ENCODE data around the gene ARPC2. TPM values are rescaled to one million over a fixed set of nuclear protein-coding genes. Genes with fewer than 3 reads are reported as not detected.

Gene ARPC2
- total and polyA plus RNA-seq, 2 of the 13 experiments (the other 11 are each of a cell fraction or from before 2014, with no cell fraction given): 168 to 303 TPM

DNA sequence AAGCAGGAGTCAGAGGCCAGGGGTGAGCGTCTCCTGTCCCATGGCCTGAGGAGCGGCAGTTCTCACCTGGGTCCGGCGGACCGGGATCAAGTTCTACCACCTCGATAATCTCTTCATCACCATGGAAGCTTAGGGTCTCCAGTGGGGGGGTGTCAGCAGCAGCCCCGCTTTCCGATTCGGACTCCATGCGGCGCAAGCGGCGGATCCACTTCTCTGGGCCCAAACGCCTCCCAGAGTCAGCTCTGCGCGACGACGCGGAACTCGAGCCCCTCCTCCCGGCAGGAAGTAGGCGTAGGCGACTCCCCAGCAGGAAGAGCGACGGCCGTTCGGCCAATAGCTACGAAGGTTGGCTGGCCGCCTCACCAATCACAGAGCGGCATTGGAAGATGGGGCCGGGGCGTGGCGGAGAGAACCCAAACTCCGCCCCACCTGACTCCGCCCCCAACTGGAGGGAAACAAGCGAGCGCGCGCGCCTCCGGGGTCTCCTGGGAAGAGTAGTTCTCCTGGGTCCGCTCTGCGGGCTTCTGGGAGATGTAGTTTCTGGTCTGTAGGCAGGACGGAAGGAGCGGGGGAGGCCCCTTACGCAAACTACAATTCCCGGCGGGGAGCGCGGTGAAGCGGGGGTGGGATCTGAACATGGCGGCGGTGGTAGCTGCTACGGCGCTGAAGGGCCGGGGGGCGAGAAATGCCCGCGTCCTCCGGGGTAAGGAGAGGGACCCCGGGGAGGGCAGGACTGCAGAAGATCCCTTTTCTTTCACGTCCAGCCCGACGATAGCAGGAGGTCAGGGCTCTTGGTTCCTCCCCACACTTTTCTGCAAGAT, 53.1 kb downstream of the ARPC2 start, which contains the start of the genes AAMP and PNKD (continued):
- TF ChIP-seq, protein P1, sequence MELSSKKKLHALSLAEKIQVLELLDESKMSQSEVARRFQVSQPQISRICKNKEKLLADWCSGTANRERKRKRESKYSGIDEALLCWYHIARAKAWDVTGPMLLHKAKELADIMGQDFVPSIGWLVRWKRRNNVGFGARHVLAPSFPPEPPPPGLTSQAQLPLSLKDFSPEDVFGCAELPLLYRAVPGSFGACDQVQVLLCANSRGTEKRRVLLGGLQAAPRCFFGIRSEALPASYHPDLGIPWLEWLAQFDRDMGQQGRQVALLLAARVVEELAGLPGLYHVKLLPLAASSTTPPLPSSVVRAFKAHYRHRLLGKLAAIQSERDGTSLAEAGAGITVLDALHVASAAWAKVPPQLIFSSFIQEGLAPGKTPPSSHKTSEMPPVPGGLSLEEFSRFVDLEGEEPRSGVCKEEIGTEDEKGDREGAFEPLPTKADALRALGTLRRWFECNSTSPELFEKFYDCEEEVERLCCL (CRISPR knock-in tag; IDR thresholded peaks at IDR 0.05; ENCODE audit: borderline replicate concordance): no peak
- TF ChIP-seq RORA (CRISPR knock-in tag; IDR thresholded peaks at IDR 0.05): no peak
- TF ChIP-seq ZNF678 (CRISPR knock-in tag; IDR thresholded peaks at IDR 0.05): no peak; the same call in 1 of the 2 replicates
- TF ChIP-seq MTF2 (CRISPR knock-in tag; IDR thresholded peaks at IDR 0.05; ENCODE audit: borderline replicate concordance): no peak
- peak; percentile 98 for TF ChIP-seq IRF2 (CRISPR knock-in tag; IDR thresholded peaks at IDR 0.05)
- no peak; the same call in 1 of the 2 replicates for TF ChIP-seq NCOA1 (CRISPR knock-in tag; IDR thresholded peaks at IDR 0.05)
- TF ChIP-seq ZNF782 (CRISPR knock-in tag; IDR thresholded peaks at IDR 0.05; ENCODE audit: borderline replicate concordance): no peak; the same call in 1 of the 2 replicates
- TF ChIP-seq, protein P2, sequence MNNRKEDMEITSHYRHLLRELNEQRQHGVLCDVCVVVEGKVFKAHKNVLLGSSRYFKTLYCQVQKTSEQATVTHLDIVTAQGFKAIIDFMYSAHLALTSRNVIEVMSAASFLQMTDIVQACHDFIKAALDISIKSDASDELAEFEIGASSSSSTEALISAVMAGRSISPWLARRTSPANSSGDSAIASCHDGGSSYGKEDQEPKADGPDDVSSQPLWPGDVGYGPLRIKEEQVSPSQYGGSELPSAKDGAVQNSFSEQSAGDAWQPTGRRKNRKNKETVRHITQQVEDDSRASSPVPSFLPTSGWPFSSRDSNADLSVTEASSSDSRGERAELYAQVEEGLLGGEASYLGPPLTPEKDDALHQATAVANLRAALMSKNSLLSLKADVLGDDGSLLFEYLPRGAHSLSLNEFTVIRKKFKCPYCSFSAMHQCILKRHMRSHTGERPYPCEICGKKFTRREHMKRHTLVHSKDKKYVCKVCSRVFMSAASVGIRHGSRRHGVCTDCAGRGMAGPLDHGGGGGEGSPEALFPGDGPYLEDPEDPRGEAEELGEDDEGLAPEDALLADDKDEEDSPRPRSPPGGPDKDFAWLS (CRISPR knock-in tag; IDR thresholded peaks at IDR 0.05; ENCODE audit: borderline replicate concordance): no peak; the same call in 1 of the 2 replicates
- TF ChIP-seq ZNF121 (CRISPR knock-in tag; IDR thresholded peaks at IDR 0.05): no peak
- no peak; the same call in 1 of the 2 replicates for TF ChIP-seq ZMYM4 (CRISPR knock-in tag; IDR thresholded peaks at IDR 0.05)
- TF ChIP-seq ZSCAN30 (CRISPR knock-in tag; IDR thresholded peaks at IDR 0.05): no peak
- TF ChIP-seq MTA1 (CRISPR knock-in tag; IDR thresholded peaks at IDR 0.05; ENCODE audit: borderline replicate concordance): no peak
- TF ChIP-seq ZNF747 (CRISPR knock-in tag; IDR thresholded peaks at IDR 0.05; ENCODE audit: borderline replicate concordance): peak; percentile 98
- no peak; the same call in 1 of the 2 replicates for TF ChIP-seq ZNF331 (CRISPR knock-in tag; IDR thresholded peaks at IDR 0.05)
- TF ChIP-seq SP4 (CRISPR knock-in tag; IDR thresholded peaks at IDR 0.05): peak; percentile 100
- TF ChIP-seq, protein P3, sequence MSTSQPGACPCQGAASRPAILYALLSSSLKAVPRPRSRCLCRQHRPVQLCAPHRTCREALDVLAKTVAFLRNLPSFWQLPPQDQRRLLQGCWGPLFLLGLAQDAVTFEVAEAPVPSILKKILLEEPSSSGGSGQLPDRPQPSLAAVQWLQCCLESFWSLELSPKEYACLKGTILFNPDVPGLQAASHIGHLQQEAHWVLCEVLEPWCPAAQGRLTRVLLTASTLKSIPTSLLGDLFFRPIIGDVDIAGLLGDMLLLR (CRISPR knock-in tag; IDR thresholded peaks at IDR 0.05): no peak; the same call in none of the 2 replicates
- TF ChIP-seq, protein P4, sequence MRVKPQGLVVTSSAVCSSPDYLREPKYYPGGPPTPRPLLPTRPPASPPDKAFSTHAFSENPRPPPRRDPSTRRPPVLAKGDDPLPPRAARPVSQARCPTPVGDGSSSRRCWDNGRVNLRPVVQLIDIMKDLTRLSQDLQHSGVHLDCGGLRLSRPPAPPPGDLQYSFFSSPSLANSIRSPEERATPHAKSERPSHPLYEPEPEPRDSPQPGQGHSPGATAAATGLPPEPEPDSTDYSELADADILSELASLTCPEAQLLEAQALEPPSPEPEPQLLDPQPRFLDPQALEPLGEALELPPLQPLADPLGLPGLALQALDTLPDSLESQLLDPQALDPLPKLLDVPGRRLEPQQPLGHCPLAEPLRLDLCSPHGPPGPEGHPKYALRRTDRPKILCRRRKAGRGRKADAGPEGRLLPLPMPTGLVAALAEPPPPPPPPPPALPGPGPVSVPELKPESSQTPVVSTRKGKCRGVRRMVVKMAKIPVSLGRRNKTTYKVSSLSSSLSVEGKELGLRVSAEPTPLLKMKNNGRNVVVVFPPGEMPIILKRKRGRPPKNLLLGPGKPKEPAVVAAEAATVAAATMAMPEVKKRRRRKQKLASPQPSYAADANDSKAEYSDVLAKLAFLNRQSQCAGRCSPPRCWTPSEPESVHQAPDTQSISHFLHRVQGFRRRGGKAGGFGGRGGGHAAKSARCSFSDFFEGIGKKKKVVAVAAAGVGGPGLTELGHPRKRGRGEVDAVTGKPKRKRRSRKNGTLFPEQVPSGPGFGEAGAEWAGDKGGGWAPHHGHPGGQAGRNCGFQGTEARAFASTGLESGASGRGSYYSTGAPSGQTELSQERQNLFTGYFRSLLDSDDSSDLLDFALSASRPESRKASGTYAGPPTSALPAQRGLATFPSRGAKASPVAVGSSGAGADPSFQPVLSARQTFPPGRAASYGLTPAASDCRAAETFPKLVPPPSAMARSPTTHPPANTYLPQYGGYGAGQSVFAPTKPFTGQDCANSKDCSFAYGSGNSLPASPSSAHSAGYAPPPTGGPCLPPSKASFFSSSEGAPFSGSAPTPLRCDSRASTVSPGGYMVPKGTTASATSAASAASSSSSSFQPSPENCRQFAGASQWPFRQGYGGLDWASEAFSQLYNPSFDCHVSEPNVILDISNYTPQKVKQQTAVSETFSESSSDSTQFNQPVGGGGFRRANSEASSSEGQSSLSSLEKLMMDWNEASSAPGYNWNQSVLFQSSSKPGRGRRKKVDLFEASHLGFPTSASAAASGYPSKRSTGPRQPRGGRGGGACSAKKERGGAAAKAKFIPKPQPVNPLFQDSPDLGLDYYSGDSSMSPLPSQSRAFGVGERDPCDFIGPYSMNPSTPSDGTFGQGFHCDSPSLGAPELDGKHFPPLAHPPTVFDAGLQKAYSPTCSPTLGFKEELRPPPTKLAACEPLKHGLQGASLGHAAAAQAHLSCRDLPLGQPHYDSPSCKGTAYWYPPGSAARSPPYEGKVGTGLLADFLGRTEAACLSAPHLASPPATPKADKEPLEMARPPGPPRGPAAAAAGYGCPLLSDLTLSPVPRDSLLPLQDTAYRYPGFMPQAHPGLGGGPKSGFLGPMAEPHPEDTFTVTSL (CRISPR knock-in tag; IDR thresholded peaks at IDR 0.05; ENCODE audit: borderline replicate concordance): no peak
